Uterus (tissue), 4 donors: ENCODE data around the gene CHN2. TPM values are rescaled to one million over a fixed set of nuclear protein-coding genes. Genes with fewer than 3 reads are reported as not detected.

ENCODE experiments used
- DNase-seq, 2 donors: peaks; one replicate each; pipeline ENCODE4 v3.0.0-alpha.2; 2019 to 2020
- H3K27ac ChIP-seq, 2 donors: fragments of 200-600 bp; sonication (generic); 1 replicate in 1 of 2; 2 replicates in 1 of 2; pipeline ENCODE4 v1.5.1; 2016 to 2018
- H3K27me3 ChIP-seq, 2 donors: fragments of 200-600 bp; sonication (generic); one replicate each; pipeline ENCODE4 v1.5.1; 2018 to 2019; ENCODE audit warnings: control low read depth in 1 of 2
- H3K36me3 ChIP-seq, 2 donors: fragments of 200-600 bp; sonication (generic); one replicate each; pipeline ENCODE4 v1.5.1; 2019; ENCODE audit warnings: control low read depth in 1 of 2
- H3K4me1 ChIP-seq, 2 donors: fragments of 200-600 bp; sonication (generic); one replicate each; pipeline ENCODE4 v1.5.1; 2018 to 2019; ENCODE audit warnings: control low read depth in 1 of 2
- H3K4me3 ChIP-seq, 2 donors: fragments of 200-600 bp; sonication (generic); 1 replicate in 1 of 2; 2 replicates in 1 of 2; pipeline ENCODE4 v1.5.1; 2018 to 2019; ENCODE audit warnings: mild to moderate bottlenecking in 1 of 2
- H3K9me3 ChIP-seq, 2 donors: fragments of 200-600 bp; sonication (generic); one replicate each; pipeline ENCODE4 v1.5.1; 2019; ENCODE audit warnings: control low read depth in 1 of 2
- POLR2A ChIP-seq, 2 donors: fragments of 450-650 bp; IDR thresholded peaks; one replicate each; pipeline ENCODE4 v1.6.1; 2016; ENCODE audit warnings: antibody characterized with exemption in 2 of 2, mild to moderate bottlenecking in 1 of 2, moderate library complexity in 1 of 2
- intact Hi-C: fragments of 100-400 bp; cut with DNase I; formaldehyde crosslinking; loops from one replicate; pipeline ENCODE4 v1.15.1; 2023; ENCODE audit warnings: low total_unique reads
- total RNA-seq, 4 donors: library from RNA; depleted of rRNA in 3 of 4; stranded (reverse); fragments of >200 nt in 3 of 4; gene quantifications; one replicate each; pipeline versions ENCODE4 v1.1.0 to v1.2.4, GENCODE V29; 2014 to 2023
- TF ChIP-seq, protein P1 (sequence below), 4 experiments: fragments of 200-600 bp in 2 of 4; fragments of 450-650 bp in 2 of 4; sonication (generic) in 2 of 4; IDR thresholded peaks; one replicate each; pipeline ENCODE4 v1.5.1; 2016 to 2019; ENCODE audit warnings: antibody characterized with exemption in 4 of 4, mild to moderate bottlenecking in 2 of 4, moderate library complexity in 1 of 4
- donor health status: DM: yes; HTN: yes; CAD: no.

CHN2 gene
- total RNA-seq, 4 donors from 2014 or later: 9.8 to 22.9 (median 18.3) TPM

- Histone ChIP-seq H3K4me3 (no peak overlapping the region), H3K9me3 (no peaks in the 10 kb centered on the region), H3K27ac (no peak overlapping the region), H3K27me3 (no peaks in the 10 kb centered on the region), H3K4me1 (no peaks in the 10 kb centered on the region), H3K36me3 (no peaks in the 10 kb centered on the region)
- TF ChIP-seq, protein P1, sequence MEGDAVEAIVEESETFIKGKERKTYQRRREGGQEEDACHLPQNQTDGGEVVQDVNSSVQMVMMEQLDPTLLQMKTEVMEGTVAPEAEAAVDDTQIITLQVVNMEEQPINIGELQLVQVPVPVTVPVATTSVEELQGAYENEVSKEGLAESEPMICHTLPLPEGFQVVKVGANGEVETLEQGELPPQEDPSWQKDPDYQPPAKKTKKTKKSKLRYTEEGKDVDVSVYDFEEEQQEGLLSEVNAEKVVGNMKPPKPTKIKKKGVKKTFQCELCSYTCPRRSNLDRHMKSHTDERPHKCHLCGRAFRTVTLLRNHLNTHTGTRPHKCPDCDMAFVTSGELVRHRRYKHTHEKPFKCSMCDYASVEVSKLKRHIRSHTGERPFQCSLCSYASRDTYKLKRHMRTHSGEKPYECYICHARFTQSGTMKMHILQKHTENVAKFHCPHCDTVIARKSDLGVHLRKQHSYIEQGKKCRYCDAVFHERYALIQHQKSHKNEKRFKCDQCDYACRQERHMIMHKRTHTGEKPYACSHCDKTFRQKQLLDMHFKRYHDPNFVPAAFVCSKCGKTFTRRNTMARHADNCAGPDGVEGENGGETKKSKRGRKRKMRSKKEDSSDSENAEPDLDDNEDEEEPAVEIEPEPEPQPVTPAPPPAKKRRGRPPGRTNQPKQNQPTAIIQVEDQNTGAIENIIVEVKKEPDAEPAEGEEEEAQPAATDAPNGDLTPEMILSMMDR (IDR thresholded peaks at IDR 0.05): no peak
- TF ChIP-seq POLR2A (IDR thresholded peaks at IDR 0.05): no peak
- DNase-seq: no peak
- intact Hi-C loops: no loop called here
These were observed 80.9 kb downstream of the CHN2 start for GRCh38 chr7:29275493-29275892.

DNA sequence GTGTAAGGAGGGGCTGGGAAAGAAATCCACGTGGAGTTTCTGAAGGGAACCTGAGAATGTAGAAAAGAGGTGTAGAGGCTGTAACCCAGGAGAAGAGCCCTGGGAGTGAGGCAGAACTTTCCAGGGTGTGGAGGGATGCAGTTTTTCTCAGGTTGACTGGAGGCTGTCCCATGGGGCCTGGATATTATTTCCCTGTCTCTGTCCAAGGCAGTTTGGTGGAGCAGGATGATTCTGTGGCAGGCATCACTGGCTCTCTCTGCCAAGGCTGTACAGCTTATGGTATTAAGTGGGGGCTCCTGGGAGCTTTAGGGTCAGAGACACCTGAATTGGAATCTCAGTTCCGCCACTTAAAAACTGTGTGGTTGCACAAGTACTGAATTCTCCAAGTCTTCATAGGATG is 81.6 kb downstream of the CHN2 start:
- H3K4me1 ChIP-seq: no peaks in the 10 kb centered on the region
- H3K9me3 ChIP-seq: no peaks in the 10 kb centered on the region
- H3K27me3 ChIP-seq: no peaks in the 10 kb centered on the region
- H3K4me3 ChIP-seq: no peak overlapping the region
- TF ChIP-seq POLR2A (IDR thresholded peaks at IDR 0.05): no peak
- TF ChIP-seq, protein P1 (IDR thresholded peaks at IDR 0.05): no peak
- intact Hi-C loops: no loop called here
- no peaks in the 10 kb centered on the region for H3K36me3 ChIP-seq
- H3K27ac ChIP-seq: no peak overlapping the region
- DNase-seq: no peak

DNA sequence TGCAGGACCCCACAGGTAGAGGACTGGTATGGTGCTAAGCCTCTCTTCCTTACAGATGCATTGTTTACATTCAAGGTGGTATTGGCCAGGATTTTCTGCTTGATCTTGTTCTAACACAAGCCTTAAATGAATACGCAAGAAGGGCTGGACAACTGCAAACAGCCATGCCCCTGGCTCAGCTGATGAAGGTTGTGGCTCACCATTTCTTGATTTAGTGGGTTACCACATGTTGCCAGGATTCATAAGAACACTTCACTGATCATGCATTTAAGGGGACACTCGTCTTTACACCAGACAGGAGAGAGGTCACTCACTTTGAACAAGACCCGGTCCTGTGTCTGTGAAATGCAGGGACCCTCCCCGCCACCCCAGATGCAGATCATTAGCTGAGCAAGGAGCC is 82.2 kb downstream of the CHN2 start:
- H3K27ac ChIP-seq: no peak overlapping the region
- H3K36me3 ChIP-seq: no peaks in the 10 kb centered on the region
- H3K4me1 ChIP-seq: no peaks in the 10 kb centered on the region
- H3K9me3 ChIP-seq: no peaks in the 10 kb centered on the region
- DNase-seq: no peak
- TF ChIP-seq, protein P1 (IDR thresholded peaks at IDR 0.05): no peak
- no peak for TF ChIP-seq POLR2A (IDR thresholded peaks at IDR 0.05)
- H3K4me3 ChIP-seq: no peak overlapping the region
- intact Hi-C loops: no loop called here
- H3K27me3 ChIP-seq: no peaks in the 10 kb centered on the region

DNA sequence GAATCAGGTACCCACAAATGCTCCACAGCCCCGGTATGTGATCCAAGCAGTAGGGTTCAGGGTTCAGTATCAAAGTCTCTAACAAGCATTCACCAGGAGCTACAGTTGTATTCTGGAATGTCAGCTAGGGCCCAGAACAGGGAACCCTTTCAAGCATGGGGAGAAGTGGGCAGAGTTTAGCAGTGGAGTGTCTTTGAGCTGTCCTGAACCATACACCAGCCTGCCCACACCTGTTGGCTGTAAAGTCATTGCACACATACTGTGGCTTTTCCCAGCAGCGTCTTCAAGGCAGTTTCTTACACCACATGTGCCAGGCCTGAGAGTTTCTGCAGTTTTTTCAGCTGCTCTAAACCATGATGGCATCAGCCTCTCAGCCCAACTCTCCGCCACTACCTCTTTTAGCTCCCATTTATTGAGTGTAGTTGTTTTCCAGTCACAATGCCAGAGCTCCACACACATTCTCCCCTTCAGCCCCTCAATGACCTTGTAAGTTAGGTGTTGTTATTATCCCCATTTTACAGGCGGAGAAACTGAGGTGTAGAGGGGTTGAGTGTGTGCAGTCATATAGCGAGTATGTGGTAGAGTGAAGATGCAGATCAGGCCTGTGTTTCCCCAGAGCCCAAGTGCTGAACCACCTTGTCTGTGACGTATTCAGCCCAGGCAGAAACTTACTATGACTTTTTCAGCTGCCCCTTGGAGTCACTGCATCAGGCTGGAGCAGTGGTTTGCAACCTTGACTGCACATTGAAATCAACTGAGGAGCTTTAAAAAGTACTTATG is 83.1 kb downstream of the CHN2 start:
- TF ChIP-seq, protein P1 (IDR thresholded peaks at IDR 0.05): no peak
- TF ChIP-seq POLR2A (IDR thresholded peaks at IDR 0.05): no peak
- Histone ChIP-seq H3K27ac (no peak overlapping the region), H3K9me3 (no peaks in the 10 kb centered on the region), H3K36me3 (no peaks in the 10 kb centered on the region), H3K4me1 (no peaks in the 10 kb centered on the region), H3K27me3 (no peaks in the 10 kb centered on the region), H3K4me3 (no peak overlapping the region)
- no peak for DNase-seq
- intact Hi-C loops: no loop called here

- Histone ChIP-seq H3K27ac (no peak overlapping the region), H3K9me3 (no peaks in the 10 kb centered on the region), H3K4me1 (no peaks in the 10 kb centered on the region), H3K4me3 (no peak overlapping the region), H3K27me3 (no peaks in the 10 kb centered on the region), H3K36me3 (no peaks in the 10 kb centered on the region)
- TF ChIP-seq, protein P1 (IDR thresholded peaks at IDR 0.05): no peak
- no peak for TF ChIP-seq POLR2A (IDR thresholded peaks at IDR 0.05)
- intact Hi-C loops: no loop called here
- DNase-seq: no peak
These were observed 83.9 kb downstream of the CHN2 start for GRCh38 chr7:29278337-29279069.
